Right renal pelvis (tissue), 4 donors: ENCODE data around the gene UBXN10. TPM values are rescaled to one million over a fixed set of nuclear protein-coding genes. Genes with fewer than 3 reads are reported as not detected.

ENCODE experiments used
- DNase-seq, 4 donors: peaks; one replicate each; pipeline ENCODE4 v3.0.0-alpha.2; 2013; ENCODE audit warnings: low read depth in 4 of 4, low spot score in 3 of 4, missing footprints in 1 of 4
- polyA plus RNA-seq, 4 donors: library from polyadenylated mRNA; unstranded; fragments of 120-200 nt; gene quantifications; one replicate each; pipeline ENCODE4 v1.2.1, GENCODE V29; 2013; ENCODE audit not compliant: insufficient read length in 4 of 4

Gene UBXN10
- polyA plus RNA-seq, 4 donors: 6.0 to 6.4 (median 6.3) TPM

GRCh38 chr1:20151906-20152598 lies 33.8 kb upstream of the UBXN10 start:
- peak in 3 of 4 donors; percentile 38 to 67 (median 40) for DNase-seq

GRCh38 chr1:20152599-20152930 lies 33.3 kb upstream of the UBXN10 start:
- no peak for DNase-seq

- DNase-seq: no peak
These were observed 32.9 kb upstream of the UBXN10 start for GRCh38 chr1:20153000-20153418.

GRCh38 chr1:20154301-20154831 lies 31.5 kb upstream of the UBXN10 start:
- no peak for DNase-seq

GRCh38 chr1:20158358-20159070 lies 27.4 kb upstream of the UBXN10 start:
- no peak for DNase-seq

- DNase-seq: no peak
These were observed 25.9 kb upstream of the UBXN10 start for GRCh38 chr1:20160034-20160433.

GRCh38 chr1:20164694-20165202 lies 21.1 kb upstream of the UBXN10 start:
- DNase-seq: no peak

GRCh38 chr1:20165522-20165951 lies 20.4 kb upstream of the UBXN10 start:
- no peak for DNase-seq

GRCh38 chr1:20166051-20166450 lies 19.8 kb upstream of the UBXN10 start:
- peak in 1 of 4 donors; percentile 16 for DNase-seq

GRCh38 chr1:20167126-20167525 lies 18.8 kb upstream of the UBXN10 start:
- DNase-seq: no peak

- DNase-seq: peak in 1 of 4 donors; percentile 16
These were observed 17.1 kb upstream of the UBXN10 start for GRCh38 chr1:20168564-20169491.

GRCh38 chr1:20169932-20170331 lies 16.0 kb upstream of the UBXN10 start:
- no peak for DNase-seq

GRCh38 chr1:20172033-20172590 lies 13.8 kb upstream of the UBXN10 start:
- no peak for DNase-seq

GRCh38 chr1:20174937-20175666 lies 10.8 kb upstream of the UBXN10 start:
- DNase-seq: no peak

- DNase-seq: no peak
These were observed 7.1 kb upstream of the UBXN10 start for GRCh38 chr1:20178634-20179370.

GRCh38 chr1:20179371-20180128 lies 6.3 kb upstream of the UBXN10 start:
- DNase-seq: no peak

- no peak for DNase-seq
These were observed 5.6 kb upstream of the UBXN10 start for GRCh38 chr1:20180129-20180843.

- no peak for DNase-seq
These were observed 5.1 kb upstream of the UBXN10 start for GRCh38 chr1:20180844-20181207.
